ENCODE data around the gene COL19A1. TPM values are rescaled to one million over a fixed set of nuclear protein-coding genes. Genes with fewer than 3 reads are reported as not detected.

COL19A1 gene
- total and polyA plus RNA-seq, 2 experiments from 2014 or later = not detected

GRCh38 chr6:70140496-70140895, 274.1 kb downstream of the COL19A1 start:
- Mint-ChIP-seq H3K9me3 (no peaks in the 10 kb centered on the region; the same call in 2 of the 3 replicates), H3K4me3 (no peak overlapping the region), H3K36me3 (ENCODE audit: low read depth) (no peaks in the 10 kb centered on the region), H3K4me1 (peaks cover 40% of the 10 kb centered on the region), H3K27me3 (ENCODE audit: insufficient read depth, low read depth, poor library complexity) (no peaks in the 10 kb centered on the region), H3K27ac (no peak overlapping the region; the same call in 1 of the 2 replicates)
- Histone ChIP-seq H3K4me2 (no peak overlapping the region), H3K27me3 (ENCODE audit: insufficient read depth) (no peaks in the 10 kb centered on the region), H3K9me2 (ENCODE audit: insufficient read depth) (no peaks in the 10 kb centered on the region), H3K4me3 (no peak overlapping the region), H3K36me3 (ENCODE audit: insufficient read depth) (no peaks in the 10 kb centered on the region), H3K79me2 (replicated peaks; ENCODE audit: insufficient read depth) (no peaks in the 10 kb centered on the region), H3F3A (replicated peaks; ENCODE audit: low read depth) (no peaks in the 10 kb centered on the region), H4K20me1 (replicated peaks; ENCODE audit: insufficient read depth) (no peaks in the 10 kb centered on the region), H2AFZ (no peak overlapping the region), H3K4me1 (ENCODE audit: insufficient read depth) (peaks cover 36% of the 10 kb centered on the region), H3K27ac (ENCODE audit: low read depth) (no peak overlapping the region)
- TF ChIP-seq, protein P1, sequence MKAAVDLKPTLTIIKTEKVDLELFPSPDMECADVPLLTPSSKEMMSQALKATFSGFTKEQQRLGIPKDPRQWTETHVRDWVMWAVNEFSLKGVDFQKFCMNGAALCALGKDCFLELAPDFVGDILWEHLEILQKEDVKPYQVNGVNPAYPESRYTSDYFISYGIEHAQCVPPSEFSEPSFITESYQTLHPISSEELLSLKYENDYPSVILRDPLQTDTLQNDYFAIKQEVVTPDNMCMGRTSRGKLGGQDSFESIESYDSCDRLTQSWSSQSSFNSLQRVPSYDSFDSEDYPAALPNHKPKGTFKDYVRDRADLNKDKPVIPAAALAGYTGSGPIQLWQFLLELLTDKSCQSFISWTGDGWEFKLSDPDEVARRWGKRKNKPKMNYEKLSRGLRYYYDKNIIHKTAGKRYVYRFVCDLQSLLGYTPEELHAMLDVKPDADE (IDR thresholded peaks at IDR 0.05) = no peak
- TF ChIP-seq CREB1 (CRISPR knock-in tag; IDR thresholded peaks at IDR 0.05; ENCODE audit: low read depth) (no peak), REST (IDR thresholded peaks at IDR 0.05; ENCODE audit: unreplicated experiment) (no peak), ZNF114 (CRISPR knock-in tag; IDR thresholded peaks at IDR 0.05) (no peak), CTCF (conservative IDR thresholded peaks at IDR 0.05; ENCODE audit: low read depth in 2 of 2) (no peak), ZNF462 (CRISPR knock-in tag; IDR thresholded peaks at IDR 0.05) (no peak), EZH2phosphoT487 (IDR thresholded peaks at IDR 0.05; ENCODE audit: unreplicated experiment) (no peak), POLR2AphosphoS5 (IDR thresholded peaks at IDR 0.05; ENCODE audit: low read depth) (no peak), JUNB (IDR thresholded peaks at IDR 0.05; ENCODE audit: unreplicated experiment) (no peak), ZNF331 (CRISPR knock-in tag; IDR thresholded peaks at IDR 0.05; ENCODE audit: low read depth) (no peak), NANOG (IDR thresholded peaks at IDR 0.05; ENCODE audit: borderline replicate concordance) (no peak), EZH2 (IDR thresholded peaks at IDR 0.05; ENCODE audit: low read depth, unreplicated experiment) (no peak), STAT1 (IDR thresholded peaks at IDR 0.05; ENCODE audit: unreplicated experiment) (no peak)
- DNase-seq (ENCODE audit: low spot score) (no peak), ATAC-seq (no peak)

Measured in GM23338 (cell line).